ENCODE measurements around the gene SPOCD1. TPM values are rescaled to one million over a fixed set of nuclear protein-coding genes. Genes with fewer than 3 reads are reported as not detected.

SPOCD1 gene
- polyA plus RNA-seq, 3 donors = 0.04 to 0.45 (median 0.31) TPM

GRCh38 chr1:31760471-31761470 lies 55.1 kb downstream of the SPOCD1 start:
- no peak for DNase-seq (ENCODE audit: low read depth in 3 of 3, low spot score in 2 of 3)

- no peak for DNase-seq (ENCODE audit: low read depth in 3 of 3, low spot score in 2 of 3)
These were observed 56.4 kb downstream of the SPOCD1 start for GRCh38 chr1:31759298-31760023.

- no peak for DNase-seq (ENCODE audit: low read depth in 3 of 3, low spot score in 2 of 3)
These were observed 57.0 kb downstream of the SPOCD1 start for GRCh38 chr1:31758823-31759222.

GRCh38 chr1:31757989-31758388 lies 57.8 kb downstream of the SPOCD1 start:
- no peak for DNase-seq (ENCODE audit: low read depth in 3 of 3, low spot score in 2 of 3)

GRCh38 chr1:31757204-31757679 lies 58.6 kb downstream of the SPOCD1 start:
- DNase-seq (ENCODE audit: low read depth in 3 of 3, low spot score in 2 of 3) = no peak

- DNase-seq (ENCODE audit: low read depth in 3 of 3, low spot score in 2 of 3) = no peak
These were observed 59.2 kb downstream of the SPOCD1 start for GRCh38 chr1:31756578-31756977.

- no peak for DNase-seq (ENCODE audit: low read depth in 3 of 3, low spot score in 2 of 3)
These were observed 59.9 kb downstream of the SPOCD1 start for GRCh38 chr1:31755850-31756492.

GRCh38 chr1:31755197-31755611 lies 60.6 kb downstream of the SPOCD1 start:
- DNase-seq (ENCODE audit: low read depth in 3 of 3, low spot score in 2 of 3) = no peak

- DNase-seq (ENCODE audit: low read depth in 3 of 3, low spot score in 2 of 3) = no peak
These were observed 61.4 kb downstream of the SPOCD1 start for GRCh38 chr1:31754397-31754796.

- no peak for DNase-seq (ENCODE audit: low read depth in 3 of 3, low spot score in 2 of 3)
These were observed 62.0 kb downstream of the SPOCD1 start for GRCh38 chr1:31753707-31754349.

GRCh38 chr1:31752952-31753475 lies 62.8 kb downstream of the SPOCD1 start:
- no peak for DNase-seq (ENCODE audit: low read depth in 3 of 3, low spot score in 2 of 3)

GRCh38 chr1:31752258-31752657 lies 63.6 kb downstream of the SPOCD1 start:
- DNase-seq (ENCODE audit: low read depth in 3 of 3, low spot score in 2 of 3) = no peak

- DNase-seq (ENCODE audit: low read depth in 3 of 3, low spot score in 2 of 3) = no peak
These were observed 64.0 kb downstream of the SPOCD1 start for GRCh38 chr1:31751822-31752241.

GRCh38 chr1:31750858-31751510 lies 64.8 kb downstream of the SPOCD1 start:
- no peak for DNase-seq (ENCODE audit: low read depth in 3 of 3, low spot score in 2 of 3)

GRCh38 chr1:31749785-31750735 lies 65.8 kb downstream of the SPOCD1 start:
- no peak for DNase-seq (ENCODE audit: low read depth in 3 of 3, low spot score in 2 of 3)

- DNase-seq (ENCODE audit: low read depth in 3 of 3, low spot score in 2 of 3) = no peak
These were observed 67.5 kb downstream of the SPOCD1 start for GRCh38 chr1:31748365-31748764.

GRCh38 chr1:31747304-31747703 lies 68.5 kb downstream of the SPOCD1 start:
- no peak for DNase-seq (ENCODE audit: low read depth in 3 of 3, low spot score in 2 of 3)

- DNase-seq (ENCODE audit: low read depth in 3 of 3, low spot score in 2 of 3) = no peak
These were observed 69.1 kb downstream of the SPOCD1 start for GRCh38 chr1:31746687-31747086.
